ENCODE results near the gene SARM1. TPM values are rescaled to one million over a fixed set of nuclear protein-coding genes. Genes with fewer than 3 reads are reported as not detected.

The SARM1 gene
- total RNA-seq, 1 donor, result 5.8 TPM

- Histone ChIP-seq H3K79me2 (ENCODE audit: insufficient read depth, low read length) (no peaks in the 10 kb centered on the region), H3K4me2 (ENCODE audit: insufficient read depth, low read length) (no peak overlapping the region), H4K20me1 (ENCODE audit: insufficient read depth, low read length) (peaks cover 3% of the 10 kb centered on the region), H3K4me1 (ENCODE audit: insufficient read depth, low read length) (peaks cover 4% of the 10 kb centered on the region), H3K36me3 (ENCODE audit: insufficient read depth, low read length) (no peaks in the 10 kb centered on the region), H3K27ac (ENCODE audit: low read depth, low read length) (no peak overlapping the region), H2AFZ (ENCODE audit: low read length) (no peak overlapping the region), H3K4me3 (ENCODE audit: insufficient read depth, low read length) (no peak overlapping the region), H3K9me3 (ENCODE audit: low read depth, low read length) (no peaks in the 10 kb centered on the region), H3K27me3 (ENCODE audit: insufficient read depth, low read length) (no peaks in the 10 kb centered on the region)
- DNase-seq (ENCODE audit: insufficient read length, low spot score, missing footprints), result no peak
- no peak for TF ChIP-seq CTCF (IDR thresholded peaks at IDR 0.05; ENCODE audit: extremely low read depth, low read depth, low read length)
Observed at GRCh38 chr17:28390984-28391383, 19.5 kb downstream of the SARM1 start.

GRCh38 chr17:28391401-28391800 is 19.9 kb downstream of the SARM1 start:
- H4K20me1 ChIP-seq (ENCODE audit: insufficient read depth, low read length), result peaks cover 3% of the 10 kb centered on the region
- H3K36me3 ChIP-seq (ENCODE audit: insufficient read depth, low read length), result no peaks in the 10 kb centered on the region
- no peak for DNase-seq (ENCODE audit: insufficient read length, low spot score, missing footprints)
- no peaks in the 10 kb centered on the region for H3K27me3 ChIP-seq (ENCODE audit: insufficient read depth, low read length)
- no peaks in the 10 kb centered on the region for H3K9me3 ChIP-seq (ENCODE audit: low read depth, low read length)
- H3K27ac ChIP-seq (ENCODE audit: low read depth, low read length), result no peak overlapping the region
- H3K4me3 ChIP-seq (ENCODE audit: insufficient read depth, low read length), result no peak overlapping the region
- TF ChIP-seq CTCF (IDR thresholded peaks at IDR 0.05; ENCODE audit: extremely low read depth, low read depth, low read length), result no peak
- no peak overlapping the region for H3K4me2 ChIP-seq (ENCODE audit: insufficient read depth, low read length)
- no peaks in the 10 kb centered on the region for H3K79me2 ChIP-seq (ENCODE audit: insufficient read depth, low read length)
- peaks cover 4% of the 10 kb centered on the region for H3K4me1 ChIP-seq (ENCODE audit: insufficient read depth, low read length)
- no peak overlapping the region for H2AFZ ChIP-seq (ENCODE audit: low read length)

GRCh38 chr17:28392491-28392890 is 21.0 kb downstream of the SARM1 start:
- Histone ChIP-seq H4K20me1 (ENCODE audit: insufficient read depth, low read length) (peaks cover 3% of the 10 kb centered on the region), H3K4me2 (ENCODE audit: insufficient read depth, low read length) (no peak overlapping the region), H3K36me3 (ENCODE audit: insufficient read depth, low read length) (no peaks in the 10 kb centered on the region), H3K27me3 (ENCODE audit: insufficient read depth, low read length) (no peaks in the 10 kb centered on the region), H3K79me2 (ENCODE audit: insufficient read depth, low read length) (no peaks in the 10 kb centered on the region), H3K4me3 (ENCODE audit: insufficient read depth, low read length) (no peak overlapping the region), H3K9me3 (ENCODE audit: low read depth, low read length) (no peaks in the 10 kb centered on the region), H2AFZ (ENCODE audit: low read length) (no peak overlapping the region), H3K27ac (ENCODE audit: low read depth, low read length) (no peak overlapping the region), H3K4me1 (ENCODE audit: insufficient read depth, low read length) (peaks cover 4% of the 10 kb centered on the region)
- peak; percentile 92 for DNase-seq (ENCODE audit: insufficient read length, low spot score, missing footprints)
- no peak for TF ChIP-seq CTCF (IDR thresholded peaks at IDR 0.05; ENCODE audit: extremely low read depth, low read depth, low read length)

- no peak overlapping the region for H3K4me3 ChIP-seq (ENCODE audit: insufficient read depth, low read length)
- H3K36me3 ChIP-seq (ENCODE audit: insufficient read depth, low read length), result peaks cover 2% of the 10 kb centered on the region
- H3K4me2 ChIP-seq (ENCODE audit: insufficient read depth, low read length), result no peak overlapping the region
- H2AFZ ChIP-seq (ENCODE audit: low read length), result no peak overlapping the region
- H4K20me1 ChIP-seq (ENCODE audit: insufficient read depth, low read length), result peaks cover 7% of the 10 kb centered on the region
- H3K9me3 ChIP-seq (ENCODE audit: low read depth, low read length), result no peaks in the 10 kb centered on the region
- TF ChIP-seq CTCF (IDR thresholded peaks at IDR 0.05; ENCODE audit: extremely low read depth, low read depth, low read length), result no peak
- H3K79me2 ChIP-seq (ENCODE audit: insufficient read depth, low read length), result no peaks in the 10 kb centered on the region
- DNase-seq (ENCODE audit: insufficient read length, low spot score, missing footprints), result peak; percentile 89
- peaks cover 9% of the 10 kb centered on the region for H3K4me1 ChIP-seq (ENCODE audit: insufficient read depth, low read length)
- H3K27ac ChIP-seq (ENCODE audit: low read depth, low read length), result no peak overlapping the region
- no peaks in the 10 kb centered on the region for H3K27me3 ChIP-seq (ENCODE audit: insufficient read depth, low read length)
Observed at GRCh38 chr17:28394337-28395116, 23.0 kb downstream of the SARM1 start.
